ENCODE results near the gene FGF14.

The FGF14 gene

DNA sequence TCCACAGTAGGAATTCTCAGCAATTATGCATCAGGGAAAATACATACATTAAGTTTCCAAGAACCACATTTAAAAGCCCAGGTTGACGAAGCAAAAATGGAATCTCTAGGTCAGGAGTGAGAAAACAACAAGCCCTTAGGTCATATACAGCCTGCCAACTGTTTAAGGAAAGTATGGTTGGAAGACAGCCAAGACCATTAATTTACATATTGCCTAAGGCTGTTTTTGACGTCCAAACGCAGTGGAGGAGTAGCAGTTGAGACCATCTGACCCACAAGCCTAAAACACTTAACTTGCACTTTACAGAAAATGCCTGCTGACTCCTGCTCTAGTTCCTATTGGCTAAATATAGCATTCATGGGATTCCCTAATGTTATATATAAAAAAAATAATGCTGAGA is 650.4 kb downstream of the FGF14 start:
- TF ChIP-seq CTCF (conservative IDR thresholded peaks at IDR 0.05) (no peak), ZFX (IDR thresholded peaks at IDR 0.05) (no peak)
- no peak overlapping the region for H3K27ac ChIP-seq

DNA sequence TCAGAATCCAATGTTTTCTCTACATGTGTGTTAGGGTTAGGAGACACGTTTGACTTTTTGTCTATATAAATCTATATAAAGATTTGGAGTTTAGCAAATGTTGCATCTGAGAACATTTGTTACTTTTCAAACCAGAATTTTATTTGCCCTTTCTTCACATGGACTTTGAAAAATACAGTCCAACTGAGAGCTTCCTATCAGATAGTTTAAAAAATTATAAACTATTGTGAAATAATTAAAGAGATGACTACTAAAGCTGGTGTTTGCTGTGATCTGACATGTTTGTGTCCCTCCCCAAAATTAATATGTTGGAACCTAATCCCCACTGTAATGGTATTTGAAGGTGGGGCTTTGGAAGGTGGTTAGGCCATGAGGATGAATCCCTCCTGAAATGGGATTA is 652.3 kb downstream of the FGF14 start:
- no peak overlapping the region for H3K27ac ChIP-seq
- TF ChIP-seq ZFX (IDR thresholded peaks at IDR 0.05) (no peak), CTCF (conservative IDR thresholded peaks at IDR 0.05) (no peak)

DNA sequence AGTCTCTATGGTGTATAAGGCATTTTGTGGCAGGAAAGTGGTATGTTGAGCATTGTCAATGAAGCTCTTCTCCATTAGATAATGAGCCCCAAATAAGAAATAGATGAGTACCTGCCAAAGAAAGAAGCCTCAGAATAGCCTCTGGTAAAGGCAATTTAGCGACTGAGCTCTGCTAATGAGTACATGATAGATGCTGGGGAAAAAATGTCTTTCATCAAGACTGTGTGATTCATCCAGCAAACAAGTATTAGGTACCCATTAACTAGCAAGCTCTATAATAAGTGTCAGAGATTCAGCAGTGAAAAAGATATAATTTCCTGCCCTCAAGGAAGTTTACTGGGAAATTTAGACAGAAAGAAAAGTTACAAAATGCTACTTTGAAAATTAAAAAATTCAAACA is 654.8 kb downstream of the FGF14 start:
- TF ChIP-seq CTCF (conservative IDR thresholded peaks at IDR 0.05) (no peak), ZFX (IDR thresholded peaks at IDR 0.05) (no peak)

GRCh38 chr13:101746513-101746912 is 655.3 kb downstream of the FGF14 start:
- no peak overlapping the region for H3K27ac ChIP-seq

More for the DNA sequence above, 654.8 kb downstream of the FGF14 start:
- no peak overlapping the region for H3K27ac ChIP-seq

DNA sequence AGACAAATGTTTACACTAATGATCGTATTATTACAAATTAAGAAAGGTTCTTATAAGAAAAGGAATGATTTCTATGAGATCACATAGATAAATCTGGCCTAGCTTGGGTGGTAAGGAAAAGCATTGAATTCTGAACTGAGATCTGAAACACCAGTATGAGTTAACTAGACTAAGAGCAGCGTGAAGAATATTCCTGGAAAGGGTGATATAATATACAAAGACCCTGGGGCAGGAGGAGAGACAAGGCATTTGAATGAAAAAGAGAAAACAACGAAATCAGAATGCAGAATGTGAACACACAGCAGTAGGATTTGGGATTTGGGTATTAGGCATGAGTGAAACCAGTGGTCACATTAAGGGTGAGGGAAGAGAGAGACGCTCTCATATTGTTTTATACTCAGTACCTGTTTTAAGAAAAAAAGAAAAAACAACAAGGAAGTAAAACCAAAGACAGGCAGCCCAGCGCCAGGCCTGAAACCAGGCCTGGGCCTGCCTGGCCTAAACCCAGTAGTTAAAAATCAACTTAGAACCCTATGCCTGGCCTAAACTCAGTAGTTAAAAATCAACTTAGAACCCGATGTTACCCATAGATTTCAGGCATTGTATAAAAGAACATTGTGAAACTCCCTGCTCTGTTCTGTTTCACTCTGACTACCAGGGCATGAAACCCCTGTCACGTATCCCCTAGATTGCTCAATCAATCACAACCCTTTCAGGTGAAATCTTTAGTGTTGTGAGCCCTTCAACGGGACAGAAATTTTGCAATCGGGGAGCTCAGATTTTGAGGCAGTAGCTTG is 662.3 kb downstream of the FGF14 start:
- no peak overlapping the region for H3K27ac ChIP-seq
- no peak for TF ChIP-seq ZFX (IDR thresholded peaks at IDR 0.05)
- no peak for TF ChIP-seq CTCF (conservative IDR thresholded peaks at IDR 0.05)

More at GRCh38 chr13:101746513-101746912, 655.3 kb downstream of the FGF14 start:
- TF ChIP-seq CTCF (conservative IDR thresholded peaks at IDR 0.05) (no peak), ZFX (IDR thresholded peaks at IDR 0.05) (no peak)

GRCh38 chr13:101738336-101738735 is 663.5 kb downstream of the FGF14 start:
- H3K27ac ChIP-seq = no peak overlapping the region
- no peak for TF ChIP-seq CTCF (conservative IDR thresholded peaks at IDR 0.05)
- no peak for TF ChIP-seq ZFX (IDR thresholded peaks at IDR 0.05)

DNA sequence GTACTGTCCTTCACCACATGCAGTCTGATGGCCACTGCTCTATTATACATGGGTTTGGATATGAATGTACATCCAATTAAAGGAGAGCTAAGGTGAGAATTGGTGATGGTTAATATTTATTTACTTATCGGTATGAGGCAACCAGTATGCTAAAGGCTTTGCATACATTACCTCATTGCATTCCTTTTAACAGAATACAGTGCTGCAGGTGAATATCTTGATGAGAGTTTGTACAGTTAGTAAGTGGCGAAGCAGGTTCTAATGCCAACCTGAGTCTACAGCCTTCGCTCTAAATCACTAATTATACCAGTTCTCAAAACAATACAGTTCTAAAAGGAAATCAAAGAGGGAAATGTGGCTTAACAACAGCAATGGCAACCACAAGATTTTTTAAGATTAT is 665.3 kb downstream of the FGF14 start:
- TF ChIP-seq CTCF (conservative IDR thresholded peaks at IDR 0.05) = no peak
- no peak for TF ChIP-seq ZFX (IDR thresholded peaks at IDR 0.05)
- no peak overlapping the region for H3K27ac ChIP-seq

All from C4-2B (cell line).